GM20000 (cell line): ENCODE data around the gene SLC25A1.

Experiments used
- DNase-seq: peaks from one replicate; pipeline ENCODE4 v3.0.0; 2012; ENCODE audit warnings: low spot score
- CTCF ChIP-seq: IDR thresholded peaks from 2 replicates; pipeline ENCODE4 v1.5.1; 2012; ENCODE audit warnings: mild to moderate bottlenecking, control low read depth; ENCODE audit errors: extremely low read depth, missing control alignments

Gene SLC25A1

GRCh38 chr22:19151329-19152191 lies 27.0 kb downstream of the SLC25A1 start:
- no peak for TF ChIP-seq CTCF
- no peak for DNase-seq

GRCh38 chr22:19150482-19151328 lies 27.8 kb downstream of the SLC25A1 start:
- no peak for DNase-seq
- TF ChIP-seq CTCF: no peak

GRCh38 chr22:19149991-19150390 lies 28.5 kb downstream of the SLC25A1 start, which contains the start of gene GSC2:
GSC2 (minus strand) TSS chr22:19150292; CDS start chr22:19150283, 9 bp downstream.
- no peak for TF ChIP-seq CTCF
- DNase-seq: peak; percentile 45

GRCh38 chr22:19149047-19149883 lies 29.3 kb downstream of the SLC25A1 start:
- TF ChIP-seq CTCF: no peak
- peak; percentile 52 for DNase-seq

- TF ChIP-seq CTCF: no peak
These were observed 30.0 kb downstream of the SLC25A1 start for GRCh38 chr22:19148417-19149046.

GRCh38 chr22:19147195-19147780 lies 31.2 kb downstream of the SLC25A1 start:
- TF ChIP-seq CTCF: no peak
- DNase-seq: no peak

More at GRCh38 chr22:19148417-19149046, 30.0 kb downstream of the SLC25A1 start:
- DNase-seq: no peak
